GM19099 (cell line): Measurements from ENCODE around the gene THRB.

ENCODE experiments used
- POLR2A ChIP-seq: IDR thresholded peaks from 3 replicates; pipeline ENCODE4 v1.6.1; 2011; ENCODE audit warnings: low read depth; ENCODE audit not compliant: insufficient read length; ENCODE audit errors: extremely low read depth

The THRB gene

GRCh38 chr3:24316887-24317383, 177.7 kb downstream of the THRB start:
- no peak for TF ChIP-seq POLR2A

- TF ChIP-seq POLR2A: no peak
Measured at GRCh38 chr3:24315971-24316370, 178.7 kb downstream of the THRB start.

GRCh38 chr3:24315356-24315755, 179.3 kb downstream of the THRB start:
- no peak for TF ChIP-seq POLR2A

DNA sequence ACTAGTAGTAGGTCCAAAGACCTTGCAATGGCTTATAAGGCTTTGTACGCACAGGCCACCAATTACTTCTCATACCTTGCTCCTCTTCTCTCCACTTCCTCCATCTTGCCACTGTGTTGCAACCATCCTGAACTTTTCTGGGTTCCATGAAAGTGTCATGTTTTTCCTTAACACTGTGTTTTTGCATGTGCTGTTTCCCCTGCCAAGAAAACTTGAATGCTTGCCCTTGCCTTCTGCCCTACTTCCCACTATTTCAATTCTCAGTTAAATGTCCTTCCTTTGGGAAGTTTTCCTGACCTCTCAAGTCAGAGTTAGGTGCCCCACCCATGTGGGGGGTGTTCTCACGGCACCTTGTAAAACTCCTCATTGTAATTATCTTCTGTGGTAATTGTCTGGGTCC, 182.8 kb downstream of the THRB start:
- TF ChIP-seq POLR2A: no peak

- no peak for TF ChIP-seq POLR2A
Measured at GRCh38 chr3:24310887-24311286, 183.8 kb downstream of the THRB start.

DNA sequence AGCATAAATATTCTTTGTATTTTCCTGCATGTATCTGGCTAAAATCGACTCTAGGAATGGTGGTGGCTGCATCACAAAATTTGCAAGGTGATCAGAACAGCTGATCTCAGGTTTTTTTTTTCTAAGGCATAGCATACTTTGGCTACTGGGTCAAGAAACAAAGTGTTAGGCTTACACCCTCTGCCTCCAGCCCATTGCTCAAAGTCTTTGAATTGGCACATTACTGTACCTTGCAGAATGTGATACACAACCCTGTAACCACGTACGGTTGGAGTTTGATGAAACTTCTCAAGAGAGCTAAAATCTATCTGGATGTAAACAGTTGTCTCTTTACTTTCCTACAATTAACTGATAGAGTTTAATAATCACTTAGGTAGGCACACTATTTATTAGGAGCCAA, 188.1 kb downstream of the THRB start:
- TF ChIP-seq POLR2A: no peak

- TF ChIP-seq POLR2A: no peak
Measured at GRCh38 chr3:24305795-24306467, 188.7 kb downstream of the THRB start.

DNA sequence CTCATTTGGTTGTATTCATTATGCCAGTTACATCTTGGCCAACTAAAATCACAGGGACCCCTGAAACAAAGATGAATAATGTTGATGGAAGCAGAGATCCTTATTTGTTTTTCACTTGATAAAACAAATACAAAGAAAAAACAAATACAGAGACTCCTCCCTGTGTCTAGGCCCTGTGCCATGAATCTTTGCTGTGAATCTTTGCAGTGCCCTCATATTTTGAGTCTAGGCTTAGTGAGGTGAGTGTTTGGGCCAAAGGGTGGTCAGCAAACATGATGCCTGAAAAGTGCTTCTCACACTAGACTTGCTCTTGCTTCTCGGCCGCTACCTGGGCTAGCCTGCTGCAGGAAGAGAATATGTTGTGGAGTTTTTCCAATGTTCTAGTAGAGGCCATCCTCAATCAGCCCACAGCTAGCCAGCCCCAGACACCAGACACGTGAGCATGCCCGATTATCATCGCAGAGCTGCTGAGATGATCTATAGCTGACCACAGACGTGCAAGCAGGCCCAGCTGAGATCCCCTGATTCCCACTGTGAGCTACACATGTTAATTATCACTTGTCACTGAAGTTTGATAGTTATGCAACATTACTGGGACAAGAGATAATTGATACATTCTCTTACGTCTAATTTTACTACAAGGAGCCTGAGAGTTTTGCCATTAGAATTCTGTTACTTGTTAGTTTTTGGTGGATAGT, 191.4 kb downstream of the THRB start:
- no peak for TF ChIP-seq POLR2A

- no peak for TF ChIP-seq POLR2A
Measured at GRCh38 chr3:24302396-24302795, 192.3 kb downstream of the THRB start.

GRCh38 chr3:24300949-24301348, 193.7 kb downstream of the THRB start:
- TF ChIP-seq POLR2A: no peak

DNA sequence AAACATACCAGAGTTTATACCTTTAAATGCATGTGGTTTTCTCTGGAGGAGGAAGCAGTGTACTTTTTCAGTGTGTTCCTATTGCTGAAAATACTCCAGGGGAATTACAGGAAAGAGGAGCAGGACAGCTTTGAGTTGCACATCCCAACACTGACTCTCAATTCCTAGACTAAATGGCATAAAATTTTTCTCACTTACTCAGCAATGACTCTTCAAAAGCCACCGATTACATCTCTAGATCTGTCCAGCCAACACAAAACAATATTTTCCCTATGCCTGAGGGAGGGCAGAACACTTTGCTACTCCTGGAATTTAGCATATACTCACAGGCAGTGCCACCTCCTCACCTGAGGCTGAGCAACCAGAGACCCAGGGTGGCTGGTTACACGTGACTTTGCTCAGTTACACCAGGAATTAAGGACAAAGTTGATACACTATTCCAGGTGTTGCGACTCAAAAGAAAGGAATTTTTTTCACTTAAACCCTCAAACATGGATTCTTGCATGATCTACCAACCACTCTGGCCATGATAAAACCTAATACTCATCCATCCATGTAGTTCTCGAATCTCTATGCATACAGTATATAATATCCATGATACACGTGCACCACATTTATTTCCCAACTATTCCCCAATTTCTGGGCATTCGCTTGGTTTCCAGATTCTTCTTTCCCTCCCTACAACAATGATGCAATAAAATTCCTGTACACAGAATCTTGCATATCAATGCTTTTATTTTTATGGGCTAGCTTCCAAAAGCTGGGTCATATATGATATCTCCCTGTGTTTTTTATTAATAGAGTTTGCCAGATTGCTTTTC, 194.6 kb downstream of the THRB start:
- no peak for TF ChIP-seq POLR2A

- no peak for TF ChIP-seq POLR2A
Measured at GRCh38 chr3:24299246-24299805, 195.3 kb downstream of the THRB start.

DNA sequence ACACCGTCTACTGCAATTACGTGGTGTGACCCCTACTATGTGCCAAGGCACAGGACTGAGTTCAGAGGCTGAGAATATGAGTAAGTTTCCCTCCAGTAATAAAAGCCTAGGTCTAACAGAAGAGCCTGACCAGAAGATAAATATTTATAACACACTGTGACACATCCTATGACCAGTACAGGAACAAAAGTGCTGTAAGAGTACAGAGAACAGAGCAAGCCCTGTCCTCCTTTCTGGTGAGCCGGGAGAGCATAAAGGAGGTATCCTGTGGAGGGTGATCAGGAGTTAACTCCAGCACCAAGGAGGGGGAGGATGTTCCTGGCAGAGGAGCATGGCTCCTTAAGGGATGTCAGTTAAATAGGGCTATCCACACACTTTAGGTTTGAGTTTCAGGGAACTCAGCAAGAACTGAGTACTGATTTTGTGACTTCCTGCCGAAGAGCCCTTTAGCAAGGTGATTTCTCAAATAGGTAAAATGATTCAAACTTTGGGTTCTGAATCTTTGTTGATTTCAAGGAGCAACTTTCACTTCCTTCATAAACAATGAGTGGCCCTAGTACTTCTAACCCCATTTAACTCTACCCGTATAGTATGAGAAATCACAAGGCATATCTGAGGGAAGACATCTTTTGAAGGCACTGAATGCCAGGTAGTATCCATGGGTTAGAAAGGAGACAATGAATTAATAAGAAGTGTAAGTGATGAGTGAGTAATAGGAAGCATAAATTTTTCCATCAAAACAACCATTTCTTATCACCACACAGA, 198.0 kb downstream of the THRB start:
- no peak for TF ChIP-seq POLR2A

GRCh38 chr3:24294150-24294549, 200.5 kb downstream of the THRB start:
- no peak for TF ChIP-seq POLR2A
